PC-3 (cell line): ENCODE data around the gene ATXN7L1. TPM values are rescaled to one million over a fixed set of nuclear protein-coding genes. Genes with fewer than 3 reads are reported as not detected.

Experiments used
- ATAC-seq: fragments of 200-7000 bp; cut with Tn5 transposase; 2 replicates; pipeline ENCODE4 v1.9.1; 2020; ENCODE audit warnings: mild to moderate bottlenecking, moderate library complexity
- BruUV-seq: library from RNA; stranded (reverse); fragments of 400-500 nt; replicated peaks from 2 replicates; lab custom pipeline; 2021; lab: Mats Ljungman, UMichigan
- CTCF ChIA-PET: fragments of 300-600 bp; sonication (Branson Sonifier 250); formaldehyde crosslinking; loops from one replicate; lab custom pipeline; 2022; ENCODE audit warnings: antibody characterized with exemption; lab: Charles Lee
- POLR2A ChIA-PET: fragments of 300-600 bp; sonication (Branson Sonifier 250); formaldehyde crosslinking; loops from one replicate; lab custom pipeline; 2022; ENCODE audit warnings: antibody characterized with exemption; ENCODE audit not compliant: unreplicated experiment; lab: Charles Lee
- DNase-seq: peaks from one replicate; pipeline ENCODE4 v3.0.0-alpha.2; 2015
- H2AFZ ChIP-seq: fragments of 300-600 bp; sonication (generic); 2 replicates; pipeline ENCODE4 v1.6.0; 2016; ENCODE audit warnings: antibody characterized with exemption, low read length
- H3F3A ChIP-seq: fragments of 300-600 bp; sonication (generic); one replicate; pipeline ENCODE4 v1.6.0; 2017; ENCODE audit warnings: antibody characterized with exemption, low read length, control low read depth, mild to moderate bottlenecking; ENCODE audit not compliant: unreplicated experiment
- H3K27ac ChIP-seq: fragments of 300-600 bp; sonication (generic); 2 replicates; pipeline ENCODE4 v1.5.1; 2016; ENCODE audit warnings: mild to moderate bottlenecking, low read length
- H3K27me3 ChIP-seq: fragments of 300-600 bp; sonication (generic); 2 replicates; pipeline ENCODE4 v1.6.1; 2016; ENCODE audit warnings: low read length, mixed read lengths
- H3K36me3 ChIP-seq: fragments of 300-600 bp; sonication (generic); 2 replicates; pipeline ENCODE4 v1.6.1; 2016; ENCODE audit warnings: low read depth, mixed run types, low read length, mixed read lengths
- H3K4me1 ChIP-seq: fragments of 300-600 bp; sonication (generic); 2 replicates; pipeline ENCODE4 v1.5.1; 2016; ENCODE audit warnings: low read length; ENCODE audit not compliant: insufficient read depth
- H3K4me2 ChIP-seq: fragments of 300-600 bp; sonication (generic); 2 replicates; pipeline ENCODE4 v1.6.0; 2016; ENCODE audit warnings: low read length
- H3K4me3 ChIP-seq: fragments of 300-600 bp; sonication (generic); 2 replicates; pipeline ENCODE4 v1.5.1; 2016; ENCODE audit warnings: mild to moderate bottlenecking, low read length, mixed read lengths
- H3K79me2 ChIP-seq: fragments of 300-600 bp; sonication (generic); 2 replicates; pipeline ENCODE4 v1.6.1; 2017; ENCODE audit warnings: low read length, mixed read lengths
- H3K9ac ChIP-seq: fragments of 300-600 bp; sonication (generic); 2 replicates; pipeline ENCODE4 v1.6.0; 2016; ENCODE audit warnings: mild to moderate bottlenecking, low read length
- H3K9me2 ChIP-seq: fragments of 300-600 bp; sonication (generic); replicated peaks from 2 replicates; pipeline ENCODE4 v1.6.1; 2016; ENCODE audit warnings: mixed run types, low read length, mixed read lengths
- H3K9me3 ChIP-seq: fragments of 300-600 bp; sonication (generic); 2 replicates; pipeline ENCODE4 v1.6.1; 2016; ENCODE audit warnings: low read length, mixed read lengths
- H4K20me1 ChIP-seq: fragments of 300-600 bp; sonication (generic); 2 replicates; pipeline ENCODE4 v1.6.1; 2016; ENCODE audit warnings: low read length, mixed read lengths
- CTCF ChIP-seq: fragments of 300-600 bp; sonication (generic); conservative IDR thresholded peaks from 2 replicates; pipeline ENCODE4 v1.5.1; 2017; ENCODE audit warnings: antibody characterized with exemption, low read depth, mild to moderate bottlenecking, low read length
- EZH2 ChIP-seq: fragments of 300-600 bp; sonication (generic); IDR thresholded peaks from one replicate; pipeline ENCODE4 v1.6.1; 2017; ENCODE audit warnings: antibody characterized with exemption, mild to moderate bottlenecking, low read length; ENCODE audit not compliant: unreplicated experiment
- EZH2phosphoT487 ChIP-seq: fragments of 300-600 bp; sonication (generic); IDR thresholded peaks from 2 replicates; pipeline ENCODE4 v1.6.1; 2018; ENCODE audit warnings: mild to moderate bottlenecking, antibody characterized with exemption, low read length, borderline replicate concordance
- intact Hi-C: fragments of 100-400 bp; cut with micrococcal nuclease; formaldehyde crosslinking; loops from 2 replicates; pipeline ENCODE4 v1.9.0; 2023
- total RNA-seq: library from RNA; depleted of rRNA; stranded (reverse); fragments of >200 nt; gene quantifications from 2 replicates; pipeline ENCODE4 v1.2.3, GENCODE V29; 2014

ATXN7L1 gene
- total RNA-seq, 1 experiment from 2014 or later, result 16.0 TPM

GRCh38 chr7:105902325-105902911 lies 26.0 kb upstream of the ATXN7L1 start:
- intact Hi-C loops, result no loop called here
- CTCF ChIA-PET, result no interaction called here
- H3K27me3 ChIP-seq, result no peaks in the 10 kb centered on the region
- no peak overlapping the region for H3K27ac ChIP-seq
- no peak overlapping the region for H3K9ac ChIP-seq
- no peak overlapping the region for H3K4me2 ChIP-seq
- POLR2A ChIA-PET, result no interaction called here
- no peaks in the 10 kb centered on the region for H3K9me3 ChIP-seq
- ATAC-seq (no peak), DNase-seq (no peak)
- no peak overlapping the region for H3K4me3 ChIP-seq
- H3K79me2 ChIP-seq, result no peaks in the 10 kb centered on the region
- no peak overlapping the region for H2AFZ ChIP-seq
- no peaks in the 10 kb centered on the region for H3K36me3 ChIP-seq
- H3K4me1 ChIP-seq, result no peaks in the 10 kb centered on the region
- no peaks in the 10 kb centered on the region for H4K20me1 ChIP-seq
- BruUV-seq, result no TSS peak
- TF ChIP-seq EZH2phosphoT487 (no peak), EZH2 (no peak), CTCF (no peak)
- no peaks in the 10 kb centered on the region for H3K9me2 ChIP-seq
- H3F3A ChIP-seq, result no peaks in the 10 kb centered on the region

GRCh38 chr7:105897999-105898398 lies 21.6 kb upstream of the ATXN7L1 start:
- Histone ChIP-seq H3K27me3 (no peaks in the 10 kb centered on the region), H3F3A (no peaks in the 10 kb centered on the region), H3K27ac (no peak overlapping the region), H4K20me1 (no peaks in the 10 kb centered on the region), H3K36me3 (no peaks in the 10 kb centered on the region), H3K4me2 (no peak overlapping the region), H3K4me1 (0 out of 2 replicates have a peak, but pooled peaks cover 4% of the 10 kb centered on the region), H3K4me3 (no peak overlapping the region), H2AFZ (no peak overlapping the region), H3K9me3 (no peaks in the 10 kb centered on the region), H3K9ac (no peak overlapping the region), H3K9me2 (no peaks in the 10 kb centered on the region), H3K79me2 (no peaks in the 10 kb centered on the region)
- no peak for DNase-seq
- intact Hi-C loops, result no loop called here
- TF ChIP-seq EZH2 (no peak), EZH2phosphoT487 (no peak), CTCF (no peak)
- ChIA-PET CTCF (no interaction called here), POLR2A (no interaction called here)
- BruUV-seq, result no TSS peak
- ATAC-seq, result no peak

- no peak overlapping the region for H3K9ac ChIP-seq
- no peak overlapping the region for H3K4me2 ChIP-seq
- BruUV-seq, result no TSS peak
- no peak overlapping the region for H3K4me3 ChIP-seq
- ATAC-seq (peak; percentile 98), DNase-seq (peak; percentile 38)
- CTCF ChIA-PET, result interaction anchor here (0.6 to 1.5 kb wide), 10 partner anchors 19 to 216 kb away, joined by 3 to 11 read pairs (median 5); partner anchors contain the start of gene SYPL1
- no peaks in the 10 kb centered on the region for H4K20me1 ChIP-seq
- H3K79me2 ChIP-seq, result no peaks in the 10 kb centered on the region
- POLR2A ChIA-PET, result interaction anchor here (0.6 kb wide), 5 partner anchors 10 to 670 kb away, joined by 3 to 10 read pairs (median 7); no protein-coding TSS in a partner anchor
- no peak overlapping the region for H3K27ac ChIP-seq
- intact Hi-C loops, result loop anchor here (1.0 kb wide), 1 partner anchor 20 kb away; the partner anchor contains the start of gene ATXN7L1
- no peaks in the 10 kb centered on the region for H3K27me3 ChIP-seq
- TF ChIP-seq EZH2phosphoT487 (no peak), EZH2 (no peak), CTCF (no peak)
- H3K9me2 ChIP-seq, result no peaks in the 10 kb centered on the region
- no peaks in the 10 kb centered on the region for H3K36me3 ChIP-seq
- no peaks in the 10 kb centered on the region for H3K9me3 ChIP-seq
- H3F3A ChIP-seq, result no peaks in the 10 kb centered on the region
- H3K4me1 ChIP-seq, result 0 out of 2 replicates have a peak, but pooled peaks cover 4% of the 10 kb centered on the region
- H2AFZ ChIP-seq, result no peak overlapping the region
Measured at GRCh38 chr7:105896407-105896911, 20.1 kb upstream of the ATXN7L1 start.
